Measurements from ENCODE around the gene INO80B. TPM values are rescaled to one million over a fixed set of nuclear protein-coding genes. Genes with fewer than 3 reads are reported as not detected.
A peak's percentile ranks its signal among the peaks of the same experiment; 100 is the strongest.

The INO80B gene
- total and polyA plus RNA-seq, 9 of the 15 experiments (the other 6 are each of a cell fraction or from before 2014, with no cell fraction given): 0.41 to 22.6 (median 9.0) TPM

DNA sequence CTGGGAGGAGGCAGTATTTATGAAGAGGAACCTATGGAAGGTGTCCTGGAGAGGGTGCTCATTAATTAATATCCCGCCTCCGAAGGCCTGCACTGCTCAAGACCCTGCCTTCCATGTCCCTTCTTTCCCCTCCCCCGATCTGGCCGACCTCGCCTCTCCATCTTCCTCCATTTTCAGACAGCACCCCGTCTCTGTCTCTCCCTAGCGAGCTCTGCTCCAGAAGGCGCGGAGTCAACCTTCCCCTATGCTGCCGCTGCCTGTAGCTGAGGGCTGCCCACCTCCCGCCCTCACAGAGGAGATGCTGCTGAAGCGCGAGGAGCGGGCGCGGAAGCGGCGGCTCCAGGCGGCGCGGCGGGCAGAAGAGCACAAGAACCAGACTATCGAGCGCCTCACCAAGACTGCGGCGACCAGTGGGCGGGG is 2.3 kb downstream of the INO80B start:
- intact Hi-C loops (cut with micrococcal nuclease): no loop called here

More for the DNA sequence above, 2.3 kb downstream of the INO80B start:
- ChIA-PET CTCF (ENCODE audit: low intra/inter-chr PET ratio) (no interaction called here), POLR2A (no interaction called here)
- no peak overlapping the region for H2AFZ ChIP-seq (ENCODE audit: low read depth, low read length)
- no TSS peak for BruUV-seq (replicated peaks)
- no peaks in the 10 kb centered on the region; the same call in 1 of the 2 replicates for H4K20me1 ChIP-seq (replicated peaks; ENCODE audit: control insufficient read depth, insufficient read depth, low read length)
- WGBS (ENCODE audit: insufficient coverage, low coverage, missing lambda C conversion rate): 79% methylated on average over 5 of the region's 27 CpGs
- H3K4me2 ChIP-seq (ENCODE audit: insufficient read depth, low read length): no peak overlapping the region
- no peak overlapping the region for H3K27ac ChIP-seq (ENCODE audit: extremely low read depth, low read depth, low read length)
- peaks cover 7 to 33% of the 10 kb centered on the region in 2 experiments for H3K4me1 ChIP-seq (replicated peaks in 1 of 2; ENCODE audit: control insufficient read depth in 2 of 2, insufficient read depth in 2 of 2, low read length in 2 of 2)
- peaks cover 10% of the 10 kb centered on the region; the same call in 1 of the 3 replicates for H3K79me2 ChIP-seq (ENCODE audit: control insufficient read depth, insufficient read depth, low read length)
- no peaks in the 10 kb centered on the region for H3K27me3 ChIP-seq (ENCODE audit: control insufficient read depth in 2 of 2, insufficient read depth in 2 of 2, low read length in 2 of 2)
- no peak overlapping the region for H3K9ac ChIP-seq (ENCODE audit: insufficient read depth in 1 of 2, low read depth in 2 of 2, low read length in 2 of 2)
- no peak for TF ChIP-seq ETV5 (CRISPR knock-in tag; IDR thresholded peaks at IDR 0.05; ENCODE audit: low read depth)
- TF ChIP-seq, protein P1, sequence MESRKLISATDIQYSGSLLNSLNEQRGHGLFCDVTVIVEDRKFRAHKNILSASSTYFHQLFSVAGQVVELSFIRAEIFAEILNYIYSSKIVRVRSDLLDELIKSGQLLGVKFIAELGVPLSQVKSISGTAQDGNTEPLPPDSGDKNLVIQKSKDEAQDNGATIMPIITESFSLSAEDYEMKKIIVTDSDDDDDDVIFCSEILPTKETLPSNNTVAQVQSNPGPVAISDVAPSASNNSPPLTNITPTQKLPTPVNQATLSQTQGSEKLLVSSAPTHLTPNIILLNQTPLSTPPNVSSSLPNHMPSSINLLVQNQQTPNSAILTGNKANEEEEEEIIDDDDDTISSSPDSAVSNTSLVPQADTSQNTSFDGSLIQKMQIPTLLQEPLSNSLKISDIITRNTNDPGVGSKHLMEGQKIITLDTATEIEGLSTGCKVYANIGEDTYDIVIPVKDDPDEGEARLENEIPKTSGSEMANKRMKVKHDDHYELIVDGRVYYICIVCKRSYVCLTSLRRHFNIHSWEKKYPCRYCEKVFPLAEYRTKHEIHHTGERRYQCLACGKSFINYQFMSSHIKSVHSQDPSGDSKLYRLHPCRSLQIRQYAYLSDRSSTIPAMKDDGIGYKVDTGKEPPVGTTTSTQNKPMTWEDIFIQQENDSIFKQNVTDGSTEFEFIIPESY (CRISPR knock-in tag; IDR thresholded peaks at IDR 0.05): 0 out of 2 replicates have a peak, but pooled peaks have one; percentile 29
- H3K4me3 ChIP-seq: no peak overlapping the region
- FAIRE-seq (no peak), DNase-seq (ENCODE audit: extremely low read depth in 1 of 4, low spot score in 3 of 4) (no peak), ATAC-seq (no peak)
- H3K36me3 ChIP-seq (ENCODE audit: control insufficient read depth, insufficient read depth, low read length): peaks cover 22% of the 10 kb centered on the region; the same call in 1 of the 3 replicates
- in situ Hi-C loops (cut with MboI): no loop called here
- H3K9me3 ChIP-seq (replicated peaks; ENCODE audit: control insufficient read depth, insufficient read depth, low read depth, low read length): no peaks in the 10 kb centered on the region
- H3K9me1 ChIP-seq (ENCODE audit: control insufficient read depth, insufficient read depth, low read length): no peaks in the 10 kb centered on the region

All from K562 (cell line).